Measurements from ENCODE around the gene SYCE1L.

SYCE1L gene

GRCh38 chr16:77170805-77171204, 28.4 kb upstream of the SYCE1L start:
- Histone ChIP-seq H2BK12ac (ENCODE audit: low read length) (no peak overlapping the region), H3K27me3 (ENCODE audit: control insufficient read depth in 3 of 3, insufficient read depth in 3 of 3, low read depth in 1 of 3, low read length in 3 of 3) (no peaks in the 10 kb centered on the region), H3K79me1 (ENCODE audit: low read depth, low read length) (no peaks in the 10 kb centered on the region), H2AK5ac (ENCODE audit: low read depth, low read length) (no peak overlapping the region), H4K8ac (ENCODE audit: low read depth, low read length) (no peak overlapping the region), H2BK15ac (ENCODE audit: low read length) (no peak overlapping the region), H3K9ac (ENCODE audit: low read depth, low read length, poor library complexity) (no peak overlapping the region), H3K36me3 (replicated peaks in 1 of 2; ENCODE audit: control insufficient read depth in 2 of 2, insufficient read depth in 2 of 2, low read length in 2 of 2) (no peaks in the 10 kb centered on the region), H3K14ac (ENCODE audit: low read length) (no peak overlapping the region), H3K4me1 (ENCODE audit: control insufficient read depth in 2 of 2, insufficient read depth in 1 of 2, low read depth in 1 of 2, low read length in 2 of 2) (no peaks in the 10 kb centered on the region), H3K4me2 (ENCODE audit: insufficient read depth, low read length, poor library complexity, severe bottlenecking) (no peak overlapping the region), H2BK120ac (ENCODE audit: low read depth, low read length) (no peak overlapping the region), H4K91ac (ENCODE audit: low read depth, low read length, poor library complexity) (no peak overlapping the region), H3K9me3 (replicated peaks in 1 of 2; ENCODE audit: control insufficient read depth in 2 of 2, insufficient read depth in 1 of 2, low read depth in 1 of 2, low read length in 2 of 2) (no peaks in the 10 kb centered on the region), H3K18ac (ENCODE audit: low read length) (no peak overlapping the region), H3K23ac (ENCODE audit: low read depth, low read length, poor library complexity) (no peak overlapping the region), H3K27ac (replicated peaks; ENCODE audit: low read length) (no peak overlapping the region), H2BK5ac (ENCODE audit: low read length) (no peak overlapping the region), H3K4ac (ENCODE audit: low read length) (no peak overlapping the region), H2AFZ (ENCODE audit: low read length) (no peak overlapping the region), H3K4me3 (ENCODE audit: low read length in 2 of 2) (no peak overlapping the region)
- WGBS, 2 donors (ENCODE audit: extremely low coverage in 2 of 2, insufficient read length in 2 of 2, insufficient replicate concordance in 1 of 2) = no CpG with 5 or more reads among the region's 4 CpGs
- DNase-seq (ENCODE audit: low spot score) = no peak

- Histone ChIP-seq H3K14ac (ENCODE audit: low read length) (no peak overlapping the region), H3K4me1 (ENCODE audit: control insufficient read depth in 2 of 2, insufficient read depth in 1 of 2, low read depth in 1 of 2, low read length in 2 of 2) (no peaks in the 10 kb centered on the region), H2BK120ac (ENCODE audit: low read depth, low read length) (no peak overlapping the region), H3K27ac (replicated peaks; ENCODE audit: low read length) (no peak overlapping the region), H3K4me3 (ENCODE audit: low read length in 2 of 2) (no peak overlapping the region), H3K4me2 (ENCODE audit: insufficient read depth, low read length, poor library complexity, severe bottlenecking) (no peak overlapping the region), H3K4ac (ENCODE audit: low read length) (no peak overlapping the region), H2AFZ (ENCODE audit: low read length) (no peak overlapping the region), H2BK5ac (ENCODE audit: low read length) (no peak overlapping the region), H3K36me3 (replicated peaks in 1 of 2; ENCODE audit: control insufficient read depth in 2 of 2, insufficient read depth in 2 of 2, low read length in 2 of 2) (no peaks in the 10 kb centered on the region), H2AK5ac (ENCODE audit: low read depth, low read length) (no peak overlapping the region), H3K27me3 (ENCODE audit: control insufficient read depth in 3 of 3, insufficient read depth in 3 of 3, low read depth in 1 of 3, low read length in 3 of 3) (no peaks in the 10 kb centered on the region), H4K91ac (ENCODE audit: low read depth, low read length, poor library complexity) (no peak overlapping the region), H3K23ac (ENCODE audit: low read depth, low read length, poor library complexity) (no peak overlapping the region), H3K79me1 (ENCODE audit: low read depth, low read length) (no peaks in the 10 kb centered on the region), H3K18ac (ENCODE audit: low read length) (no peak overlapping the region), H4K8ac (ENCODE audit: low read depth, low read length) (no peak overlapping the region), H3K9me3 (replicated peaks in 1 of 2; ENCODE audit: control insufficient read depth in 2 of 2, insufficient read depth in 1 of 2, low read depth in 1 of 2, low read length in 2 of 2) (no peaks in the 10 kb centered on the region), H3K9ac (ENCODE audit: low read depth, low read length, poor library complexity) (no peak overlapping the region), H2BK12ac (ENCODE audit: low read length) (no peak overlapping the region), H2BK15ac (ENCODE audit: low read length) (no peak overlapping the region)
- no CpG with 5 or more reads among the region's 5 CpGs for WGBS, 2 donors (ENCODE audit: extremely low coverage in 2 of 2, insufficient read length in 2 of 2, insufficient replicate concordance in 1 of 2)
- peak; percentile 66 for DNase-seq (ENCODE audit: low spot score)
Measured at GRCh38 chr16:77171745-77172635, 27.2 kb upstream of the SYCE1L start.

- no peak overlapping the region for H2BK5ac ChIP-seq (ENCODE audit: low read length)
- no peaks in the 10 kb centered on the region for H3K27me3 ChIP-seq (ENCODE audit: control insufficient read depth in 3 of 3, insufficient read depth in 3 of 3, low read depth in 1 of 3, low read length in 3 of 3)
- no peaks in the 10 kb centered on the region for H3K36me3 ChIP-seq (replicated peaks in 1 of 2; ENCODE audit: control insufficient read depth in 2 of 2, insufficient read depth in 2 of 2, low read length in 2 of 2)
- H2AK5ac ChIP-seq (ENCODE audit: low read depth, low read length) = no peak overlapping the region
- no peak overlapping the region for H3K14ac ChIP-seq (ENCODE audit: low read length)
- H2AFZ ChIP-seq (ENCODE audit: low read length) = no peak overlapping the region
- no peak overlapping the region for H3K27ac ChIP-seq (replicated peaks; ENCODE audit: low read length)
- H2BK12ac ChIP-seq (ENCODE audit: low read length) = no peak overlapping the region
- no peak overlapping the region for H4K8ac ChIP-seq (ENCODE audit: low read depth, low read length)
- H2BK120ac ChIP-seq (ENCODE audit: low read depth, low read length) = no peak overlapping the region
- H3K4me3 ChIP-seq (ENCODE audit: low read length in 2 of 2) = no peak overlapping the region
- H3K4me1 ChIP-seq (ENCODE audit: control insufficient read depth in 2 of 2, insufficient read depth in 1 of 2, low read depth in 1 of 2, low read length in 2 of 2) = no peaks in the 10 kb centered on the region
- H3K23ac ChIP-seq (ENCODE audit: low read depth, low read length, poor library complexity) = no peak overlapping the region
- no peak overlapping the region for H2BK15ac ChIP-seq (ENCODE audit: low read length)
- no peak overlapping the region for H3K4me2 ChIP-seq (ENCODE audit: insufficient read depth, low read length, poor library complexity, severe bottlenecking)
- no peak for DNase-seq (ENCODE audit: low spot score)
- no peak overlapping the region for H3K4ac ChIP-seq (ENCODE audit: low read length)
- no peaks in the 10 kb centered on the region for H3K9me3 ChIP-seq (replicated peaks in 1 of 2; ENCODE audit: control insufficient read depth in 2 of 2, insufficient read depth in 1 of 2, low read depth in 1 of 2, low read length in 2 of 2)
- H3K79me1 ChIP-seq (ENCODE audit: low read depth, low read length) = no peaks in the 10 kb centered on the region
- no peak overlapping the region for H4K91ac ChIP-seq (ENCODE audit: low read depth, low read length, poor library complexity)
- H3K9ac ChIP-seq (ENCODE audit: low read depth, low read length, poor library complexity) = no peak overlapping the region
- H3K18ac ChIP-seq (ENCODE audit: low read length) = no peak overlapping the region
Measured at GRCh38 chr16:77172951-77173350, 26.3 kb upstream of the SYCE1L start.

- no CpG with 5 or more reads among the region's 1 CpG for WGBS, 2 donors (ENCODE audit: extremely low coverage in 2 of 2, insufficient read length in 2 of 2, insufficient replicate concordance in 1 of 2)
- Histone ChIP-seq H3K4me1 (ENCODE audit: control insufficient read depth in 2 of 2, insufficient read depth in 1 of 2, low read depth in 1 of 2, low read length in 2 of 2) (no peaks in the 10 kb centered on the region), H3K23ac (ENCODE audit: low read depth, low read length, poor library complexity) (no peak overlapping the region), H3K36me3 (replicated peaks in 1 of 2; ENCODE audit: control insufficient read depth in 2 of 2, insufficient read depth in 2 of 2, low read length in 2 of 2) (no peaks in the 10 kb centered on the region), H2AFZ (ENCODE audit: low read length) (no peak overlapping the region), H3K4me2 (ENCODE audit: insufficient read depth, low read length, poor library complexity, severe bottlenecking) (no peak overlapping the region), H3K79me1 (ENCODE audit: low read depth, low read length) (no peaks in the 10 kb centered on the region), H3K9me3 (replicated peaks in 1 of 2; ENCODE audit: control insufficient read depth in 2 of 2, insufficient read depth in 1 of 2, low read depth in 1 of 2, low read length in 2 of 2) (no peaks in the 10 kb centered on the region), H2BK12ac (ENCODE audit: low read length) (no peak overlapping the region), H3K27me3 (ENCODE audit: control insufficient read depth in 3 of 3, insufficient read depth in 3 of 3, low read depth in 1 of 3, low read length in 3 of 3) (no peaks in the 10 kb centered on the region), H4K91ac (ENCODE audit: low read depth, low read length, poor library complexity) (no peak overlapping the region), H2BK15ac (ENCODE audit: low read length) (no peak overlapping the region), H4K8ac (ENCODE audit: low read depth, low read length) (no peak overlapping the region), H2BK120ac (ENCODE audit: low read depth, low read length) (no peak overlapping the region), H2AK5ac (ENCODE audit: low read depth, low read length) (no peak overlapping the region), H3K4ac (ENCODE audit: low read length) (no peak overlapping the region), H3K27ac (replicated peaks; ENCODE audit: low read length) (no peak overlapping the region), H3K4me3 (ENCODE audit: low read length in 2 of 2) (no peak overlapping the region), H2BK5ac (ENCODE audit: low read length) (no peak overlapping the region), H3K18ac (ENCODE audit: low read length) (no peak overlapping the region), H3K9ac (ENCODE audit: low read depth, low read length, poor library complexity) (no peak overlapping the region), H3K14ac (ENCODE audit: low read length) (no peak overlapping the region)
- DNase-seq (ENCODE audit: low spot score) = no peak
Measured at GRCh38 chr16:77183137-77183536, 16.1 kb upstream of the SYCE1L start.
